SU-DHL-6 (cell line): ENCODE measurements around the gene SLC8A1.

ENCODE experiments used
- H2AFZ ChIP-seq: fragments of 200-600 bp; sonication (generic); 2 replicates; pipeline ENCODE4 v1.6.1; 2014; ENCODE audit warnings: low read depth, mild to moderate bottlenecking, moderate library complexity, mixed read lengths, antibody characterized with exemption, low read length; ENCODE audit not compliant: severe bottlenecking
- H3F3A ChIP-seq: fragments of 200-600 bp; shearing (Covaris generic); 2 replicates; pipeline ENCODE4 v1.6.0; 2016; ENCODE audit warnings: antibody characterized with exemption, mild to moderate bottlenecking; ENCODE audit not compliant: insufficient read depth
- H3K27ac ChIP-seq: fragments of 200-600 bp; sonication (generic); 2 replicates; pipeline ENCODE4 v1.5.1; 2016; ENCODE audit warnings: low read depth, mild to moderate bottlenecking, low read length, moderate library complexity, mixed read lengths
- H3K27me3 ChIP-seq: fragments of 200-600 bp; sonication (generic), shearing (Covaris generic); 2 replicates; pipeline ENCODE4 v1.6.0; 2014; ENCODE audit warnings: mild to moderate bottlenecking, low read length
- H3K36me3 ChIP-seq: fragments of 200-600 bp; sonication (generic); 2 replicates; pipeline ENCODE4 v1.6.1; 2014; ENCODE audit warnings: mild to moderate bottlenecking, low read length, mixed read lengths
- H3K4me2 ChIP-seq: fragments of 300-600, 200-600 bp; shearing (Covaris generic), sonication (generic); 2 replicates; pipeline ENCODE4 v1.6.0; 2014; ENCODE audit warnings: low read length, low read depth, mild to moderate bottlenecking; ENCODE audit not compliant: poor library complexity, severe bottlenecking
- H3K4me3 ChIP-seq: fragments of 200-600 bp; sonication (generic); 2 replicates; pipeline ENCODE4 v1.5.1; 2014; ENCODE audit warnings: antibody characterized with exemption, low read length, mild to moderate bottlenecking, mixed read lengths; ENCODE audit not compliant: insufficient read depth, poor library complexity, severe bottlenecking
- H3K79me2 ChIP-seq: fragments of 200-600 bp; sonication (generic); 2 replicates; pipeline ENCODE4 v1.6.1; 2014; ENCODE audit warnings: mild to moderate bottlenecking, low read length, moderate library complexity; ENCODE audit not compliant: insufficient read depth
- H3K9ac ChIP-seq: fragments of 200-600 bp; sonication (generic); 2 replicates; pipeline ENCODE4 v1.7.0; 2014; ENCODE audit warnings: mild to moderate bottlenecking, low read length
- H3K9me2 ChIP-seq: fragments of 200-600 bp; sonication (generic); replicated peaks from 2 replicates; pipeline ENCODE4 v1.6.1; 2014; ENCODE audit warnings: low read length; ENCODE audit not compliant: insufficient read depth
- H3K9me3 ChIP-seq: fragments of 200-600 bp; sonication (generic); 2 replicates; pipeline ENCODE4 v1.6.1; 2014; ENCODE audit warnings: low read length, mixed read lengths; ENCODE audit not compliant: insufficient read depth
- H4K20me1 ChIP-seq: fragments of 200-600 bp; sonication (generic); 2 replicates; pipeline ENCODE4 v1.6.1; 2014; ENCODE audit warnings: low read depth, mild to moderate bottlenecking, antibody characterized with exemption, low read length, moderate library complexity, mixed read lengths
- EZH2phosphoT487 ChIP-seq: fragments of 200-600 bp; sonication (generic), shearing (Covaris generic); conservative IDR thresholded peaks from 2 replicates; pipeline ENCODE4 v1.6.1; 2018; ENCODE audit warnings: mild to moderate bottlenecking, antibody characterized with exemption, low read length, moderate library complexity, mixed read lengths
- TF ChIP-seq, protein P1 (sequence below): fragments of 200-600 bp; sonication (generic); IDR thresholded peaks from one replicate; pipeline ENCODE4 v1.5.1; 2017; ENCODE audit warnings: antibody characterized with exemption, mild to moderate bottlenecking, low read length, moderate library complexity; ENCODE audit not compliant: insufficient read depth, poor library complexity, severe bottlenecking

Gene SLC8A1

DNA sequence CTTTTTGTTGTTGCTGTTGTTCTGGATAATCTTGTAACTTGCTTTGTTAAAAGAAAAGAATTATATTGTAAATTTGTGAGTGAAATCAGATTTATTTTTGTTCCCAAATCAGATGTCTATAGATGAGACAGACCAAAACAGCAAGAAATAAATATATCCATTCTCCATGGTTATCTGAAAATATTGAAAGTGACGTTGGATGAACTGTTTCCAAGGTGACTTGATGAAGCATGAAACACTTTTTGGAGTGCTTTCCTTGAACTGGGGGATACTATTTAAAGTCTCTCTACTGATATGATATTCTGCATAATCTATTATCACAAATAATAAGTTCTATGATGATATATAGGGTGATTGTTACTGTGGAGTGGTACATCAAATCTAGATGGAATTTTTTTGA is 357.4 kb downstream of the SLC8A1 start:
- H4K20me1 ChIP-seq = no peaks in the 10 kb centered on the region
- H3F3A ChIP-seq = no peaks in the 10 kb centered on the region
- H3K27ac ChIP-seq = no peak overlapping the region
- H3K79me2 ChIP-seq = no peaks in the 10 kb centered on the region
- no peak overlapping the region for H3K4me2 ChIP-seq
- H3K9me2 ChIP-seq = no peaks in the 10 kb centered on the region
- TF ChIP-seq EZH2phosphoT487 = no peak
- TF ChIP-seq, protein P1, sequence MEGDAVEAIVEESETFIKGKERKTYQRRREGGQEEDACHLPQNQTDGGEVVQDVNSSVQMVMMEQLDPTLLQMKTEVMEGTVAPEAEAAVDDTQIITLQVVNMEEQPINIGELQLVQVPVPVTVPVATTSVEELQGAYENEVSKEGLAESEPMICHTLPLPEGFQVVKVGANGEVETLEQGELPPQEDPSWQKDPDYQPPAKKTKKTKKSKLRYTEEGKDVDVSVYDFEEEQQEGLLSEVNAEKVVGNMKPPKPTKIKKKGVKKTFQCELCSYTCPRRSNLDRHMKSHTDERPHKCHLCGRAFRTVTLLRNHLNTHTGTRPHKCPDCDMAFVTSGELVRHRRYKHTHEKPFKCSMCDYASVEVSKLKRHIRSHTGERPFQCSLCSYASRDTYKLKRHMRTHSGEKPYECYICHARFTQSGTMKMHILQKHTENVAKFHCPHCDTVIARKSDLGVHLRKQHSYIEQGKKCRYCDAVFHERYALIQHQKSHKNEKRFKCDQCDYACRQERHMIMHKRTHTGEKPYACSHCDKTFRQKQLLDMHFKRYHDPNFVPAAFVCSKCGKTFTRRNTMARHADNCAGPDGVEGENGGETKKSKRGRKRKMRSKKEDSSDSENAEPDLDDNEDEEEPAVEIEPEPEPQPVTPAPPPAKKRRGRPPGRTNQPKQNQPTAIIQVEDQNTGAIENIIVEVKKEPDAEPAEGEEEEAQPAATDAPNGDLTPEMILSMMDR = no peak
- no peak overlapping the region for H3K4me3 ChIP-seq
- H3K27me3 ChIP-seq = peaks cover 3% of the 10 kb centered on the region; the same call in 1 of the 2 replicates
- no peaks in the 10 kb centered on the region for H3K36me3 ChIP-seq
- H2AFZ ChIP-seq = no peak overlapping the region
- H3K9me3 ChIP-seq = no peaks in the 10 kb centered on the region
- H3K9ac ChIP-seq = no peak overlapping the region

DNA sequence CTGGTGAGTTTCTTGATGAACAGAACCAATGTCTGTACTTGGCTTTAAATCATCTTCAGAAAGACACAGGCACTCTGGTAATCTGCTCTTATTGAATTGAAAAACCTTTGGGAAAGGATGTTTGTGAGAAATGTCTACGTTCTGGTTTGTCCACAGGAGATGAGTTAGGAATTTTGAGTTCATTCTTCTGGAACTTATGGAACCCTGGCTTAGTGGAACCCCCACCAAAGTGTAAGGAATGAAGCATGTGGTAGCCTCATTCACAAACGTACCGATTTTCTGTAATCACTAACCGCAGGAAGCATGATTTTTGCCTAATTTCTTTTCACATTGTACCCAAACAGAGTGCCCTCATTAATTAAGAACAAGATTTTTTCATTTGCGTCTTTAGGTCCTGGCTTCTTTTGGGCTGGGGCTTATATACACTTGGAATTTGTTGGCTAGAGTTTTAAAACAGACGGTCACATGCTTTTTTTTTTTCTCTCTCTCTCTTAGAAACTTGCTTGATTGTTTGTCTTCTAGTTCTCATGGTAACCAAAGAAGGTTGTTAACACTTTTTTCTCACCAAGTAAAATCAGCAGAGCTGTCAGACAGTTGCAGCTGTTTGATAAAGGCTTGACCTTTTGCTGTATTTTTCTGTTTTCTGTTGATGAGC is 358.7 kb downstream of the SLC8A1 start:
- no peaks in the 10 kb centered on the region for H3K9me3 ChIP-seq
- H3K4me2 ChIP-seq = no peak overlapping the region
- H3K27ac ChIP-seq = no peak overlapping the region
- no peak overlapping the region for H2AFZ ChIP-seq
- no peaks in the 10 kb centered on the region for H3K36me3 ChIP-seq
- peaks cover 3% of the 10 kb centered on the region; the same call in 1 of the 2 replicates for H3K27me3 ChIP-seq
- no peak overlapping the region for H3K9ac ChIP-seq
- no peaks in the 10 kb centered on the region for H4K20me1 ChIP-seq
- no peak overlapping the region for H3K4me3 ChIP-seq
- H3K79me2 ChIP-seq = no peaks in the 10 kb centered on the region
- H3F3A ChIP-seq = no peaks in the 10 kb centered on the region
- TF ChIP-seq, protein P1 = no peak
- no peak for TF ChIP-seq EZH2phosphoT487
- no peaks in the 10 kb centered on the region for H3K9me2 ChIP-seq

DNA sequence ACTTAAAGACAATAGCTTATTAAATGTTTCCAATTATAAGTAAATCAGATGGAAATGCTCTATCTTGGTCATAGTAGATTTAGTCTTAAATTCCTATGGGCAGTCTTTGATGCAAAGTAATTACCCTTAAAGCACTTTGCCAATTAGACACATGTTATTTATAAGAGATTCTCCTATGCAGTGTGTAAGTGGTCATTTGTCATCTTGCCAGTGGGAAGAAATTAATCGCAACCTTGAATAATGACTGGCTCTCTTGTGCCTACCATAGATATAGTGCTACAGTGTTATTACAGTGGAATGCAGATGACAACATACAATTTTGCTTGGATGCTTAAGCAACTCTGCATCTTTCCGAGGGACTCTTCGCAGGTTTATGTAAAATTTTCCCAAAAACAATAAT is 361.8 kb downstream of the SLC8A1 start:
- TF ChIP-seq, protein P1 = no peak
- TF ChIP-seq EZH2phosphoT487 = no peak
- no peak overlapping the region for H3K9ac ChIP-seq

More for the DNA sequence above, 361.8 kb downstream of the SLC8A1 start:
- H3K9me3 ChIP-seq = no peaks in the 10 kb centered on the region
- no peak overlapping the region for H3K4me2 ChIP-seq
- H3K36me3 ChIP-seq = no peaks in the 10 kb centered on the region
- no peak overlapping the region for H2AFZ ChIP-seq
- H3K27ac ChIP-seq = no peak overlapping the region
- no peak overlapping the region for H3K4me3 ChIP-seq
- no peaks in the 10 kb centered on the region for H3K27me3 ChIP-seq
- H3K79me2 ChIP-seq = no peaks in the 10 kb centered on the region
- H3F3A ChIP-seq = no peaks in the 10 kb centered on the region
- H3K9me2 ChIP-seq = no peaks in the 10 kb centered on the region
- H4K20me1 ChIP-seq = no peaks in the 10 kb centered on the region
